ENCODE measurements around the gene MTG2.

Gene MTG2

GRCh38 chr20:62163986-62164762 lies 18.7 kb upstream of the MTG2 start:
- FAIRE-seq, result no peak

GRCh38 chr20:62164879-62165761 lies 17.7 kb upstream of the MTG2 start:
- FAIRE-seq, result no peak

GRCh38 chr20:62165762-62166399 lies 16.9 kb upstream of the MTG2 start:
- FAIRE-seq, result no peak

DNA sequence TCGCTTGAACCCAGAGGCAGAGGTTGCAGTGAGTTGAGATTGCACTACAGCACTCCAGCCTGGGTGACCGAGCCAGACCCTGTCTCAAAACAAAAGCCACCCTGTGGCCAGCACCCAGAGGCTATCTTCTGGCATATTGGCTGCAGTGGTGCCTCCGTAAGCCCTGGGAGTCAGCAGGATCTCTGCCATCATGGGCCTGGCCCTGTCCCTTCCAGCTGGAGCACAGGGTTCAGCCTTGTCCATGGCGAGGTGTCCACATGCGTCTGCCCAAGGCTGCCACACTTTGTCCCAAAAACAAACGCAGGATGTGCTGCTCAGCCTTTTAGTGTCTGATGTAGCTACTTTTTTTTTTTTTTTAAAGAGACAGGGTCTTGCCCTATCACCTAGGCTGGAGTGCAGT lies 15.4 kb upstream of the MTG2 start:
- FAIRE-seq, result no peak

- no peak for FAIRE-seq
Measured at GRCh38 chr20:62168061-62168460, 14.8 kb upstream of the MTG2 start.

DNA sequence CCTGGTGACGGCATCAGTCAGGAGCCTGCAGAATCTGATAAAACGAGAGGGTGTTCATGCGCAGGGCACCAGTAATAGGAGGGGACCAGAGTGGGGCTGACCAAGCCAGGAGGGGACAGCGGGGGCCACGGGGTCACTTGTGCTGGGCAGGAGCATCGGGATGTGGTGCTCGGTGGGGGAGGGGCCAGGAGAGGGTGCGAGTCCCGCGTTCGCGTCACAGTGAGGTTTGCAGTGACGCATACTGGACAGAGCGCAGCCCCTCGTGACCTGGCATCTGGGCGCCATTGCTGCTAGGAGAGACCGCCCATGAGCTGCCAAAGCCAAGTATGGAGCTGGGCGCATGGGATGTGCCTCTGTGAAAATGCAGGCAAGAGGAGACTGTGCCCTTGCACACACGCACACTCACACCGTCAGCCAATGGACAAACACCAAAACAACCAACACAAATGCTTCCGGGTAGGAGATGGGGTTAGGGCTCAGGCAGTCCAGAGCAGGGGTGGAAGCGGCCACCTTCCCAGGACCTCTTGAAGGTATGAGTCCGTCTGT lies 13.9 kb upstream of the MTG2 start:
- no peak for FAIRE-seq

GRCh38 chr20:62170536-62170935 lies 12.3 kb upstream of the MTG2 start:
- no peak for FAIRE-seq

GRCh38 chr20:62171245-62171644 lies 11.6 kb upstream of the MTG2 start:
- no peak for FAIRE-seq

DNA sequence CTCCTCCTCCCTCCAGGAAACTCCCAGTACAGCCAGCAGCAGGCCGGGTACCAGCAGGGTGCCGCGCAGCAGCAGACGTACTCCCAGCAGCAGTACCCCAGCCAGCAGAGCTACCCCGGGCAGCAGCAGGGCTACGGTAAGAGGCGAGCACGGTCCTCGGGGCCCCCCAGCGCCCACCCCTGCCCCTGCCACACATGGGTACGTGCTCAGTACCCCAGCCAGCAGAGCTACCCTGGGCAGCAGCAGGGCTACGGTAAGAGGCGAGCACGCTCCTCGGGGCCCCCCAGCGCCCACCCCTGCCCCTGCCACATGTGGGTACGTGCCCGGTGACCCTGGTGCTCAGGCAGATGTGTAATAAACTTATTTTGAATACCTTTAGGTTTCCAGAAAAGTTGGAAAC lies 10.2 kb upstream of the MTG2 start:
- no peak for FAIRE-seq

- no peak for FAIRE-seq
Measured at GRCh38 chr20:62174021-62174804, 8.6 kb upstream of the MTG2 start.

GRCh38 chr20:62174870-62175624 lies 7.8 kb upstream of the MTG2 start:
- no peak for FAIRE-seq

DNA sequence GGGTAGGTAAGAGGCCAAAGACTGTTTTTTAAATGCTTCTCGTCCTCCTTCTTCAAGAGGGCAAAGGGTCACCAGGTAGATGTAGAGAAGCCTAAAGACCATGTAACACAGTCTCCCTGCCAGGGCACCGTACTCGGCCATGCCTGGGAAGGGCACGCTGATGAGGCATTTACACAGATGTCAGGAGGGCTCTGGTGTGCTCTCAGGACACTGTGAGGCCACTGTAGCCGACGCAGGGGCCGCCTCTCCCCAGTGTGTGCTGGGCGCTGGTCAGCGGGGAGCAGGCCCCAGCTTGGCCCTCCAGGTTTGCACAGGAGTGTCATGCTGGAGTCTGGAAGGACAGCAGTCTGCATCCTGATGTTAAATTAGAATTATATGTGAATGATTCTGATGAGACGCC lies 7.1 kb upstream of the MTG2 start:
- no peak for FAIRE-seq

GRCh38 chr20:62176866-62177265 lies 6.0 kb upstream of the MTG2 start:
- no peak for FAIRE-seq

DNA sequence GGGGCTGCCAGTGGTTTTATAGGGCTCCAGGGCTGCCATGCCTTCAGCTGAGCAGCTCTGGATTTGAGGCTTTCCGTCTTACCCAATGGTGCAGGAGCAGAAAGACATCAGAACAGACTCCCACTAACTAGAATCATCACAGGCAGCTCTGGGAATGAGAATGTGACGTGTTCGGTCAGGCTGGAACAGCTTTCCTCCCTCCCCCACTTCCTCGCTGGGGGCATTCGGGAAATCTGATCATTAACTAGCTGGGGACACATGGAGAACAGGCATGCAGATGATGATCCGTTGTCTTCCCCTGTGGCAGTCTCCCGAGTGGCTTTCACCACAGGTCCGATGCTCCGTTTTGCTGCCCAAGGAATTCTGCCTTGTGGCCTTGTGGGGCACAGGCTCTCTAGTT lies 5.5 kb upstream of the MTG2 start:
- no peak for FAIRE-seq

DNA sequence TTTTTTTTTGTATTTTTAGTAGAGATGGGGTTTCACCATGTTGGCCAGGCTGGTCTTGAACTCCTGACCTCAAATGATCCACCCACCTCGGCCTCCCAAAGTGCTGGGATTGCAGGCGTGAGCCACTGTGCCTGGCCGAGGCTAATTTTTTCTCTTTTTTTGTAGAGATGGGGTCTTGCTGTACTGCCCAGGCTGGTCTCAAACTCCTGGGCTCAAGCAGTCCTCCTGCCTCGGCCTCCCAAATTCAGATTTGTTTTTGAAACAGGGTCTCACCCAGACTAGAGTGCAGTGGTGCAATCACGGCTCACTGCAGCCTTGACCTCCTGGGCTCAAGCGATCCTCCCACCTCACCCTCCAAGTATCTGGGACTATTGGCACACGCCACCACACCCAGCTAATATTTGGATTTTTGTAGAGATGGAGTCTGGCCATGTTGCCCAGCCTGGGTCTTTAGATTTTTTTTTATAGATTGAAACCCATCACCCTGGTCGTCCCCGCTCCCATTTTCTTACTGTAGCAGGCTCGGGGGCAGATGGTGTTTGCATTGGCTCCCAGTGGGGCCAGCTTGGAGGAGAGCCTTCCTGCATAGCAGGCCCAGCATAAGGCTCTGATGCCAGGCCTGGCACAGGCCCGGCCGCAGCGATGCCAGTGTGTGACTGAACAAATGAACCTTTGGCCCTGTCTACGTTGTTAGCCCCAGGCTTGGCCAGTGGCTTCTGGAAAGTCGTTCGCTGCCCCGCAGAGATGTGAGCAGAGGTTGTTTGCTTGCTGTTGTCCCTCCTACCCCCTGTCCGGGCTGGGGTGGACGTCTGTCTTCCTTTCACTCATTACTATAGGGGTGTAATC lies 4.3 kb upstream of the MTG2 start:
- no peak for FAIRE-seq

DNA sequence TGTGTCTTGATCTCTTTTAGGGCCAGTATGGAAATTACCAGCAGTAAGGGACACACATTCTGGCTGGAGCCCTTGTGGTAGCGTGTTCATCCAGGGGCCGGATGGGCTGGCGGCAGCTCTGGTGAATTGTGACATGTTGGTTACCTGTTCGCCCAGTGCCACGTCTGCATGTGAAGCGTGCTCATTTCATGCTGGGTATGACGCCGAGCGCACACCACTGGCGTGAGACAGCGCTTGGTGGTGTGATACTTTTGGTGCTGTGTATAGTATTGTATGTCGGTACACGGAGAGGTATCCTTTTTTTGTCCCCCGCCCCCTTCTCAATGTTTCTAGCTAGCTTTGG lies 3.7 kb upstream of the MTG2 start:
- FAIRE-seq, result no peak

DNA sequence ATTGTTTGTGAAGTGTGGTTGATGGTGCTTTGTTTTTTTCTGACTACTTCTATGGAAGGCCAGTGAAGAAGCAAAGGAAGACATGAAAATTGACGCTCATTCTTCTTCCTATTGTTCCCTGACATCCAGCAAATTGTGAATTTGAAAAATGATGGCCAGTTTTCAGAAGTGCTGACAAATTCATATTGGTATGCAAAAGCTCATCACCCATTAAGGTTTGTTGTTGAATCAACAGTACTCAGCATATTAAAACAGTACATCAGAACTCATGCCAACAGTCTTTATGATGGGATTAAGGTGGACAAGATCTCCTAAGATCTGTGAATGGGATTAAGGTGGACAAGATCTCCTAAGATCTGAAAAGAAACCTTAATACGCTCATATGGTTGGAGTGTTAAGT lies 1.0 kb upstream of the MTG2 start:
- no peak for FAIRE-seq

- FAIRE-seq, result no peak
Measured at GRCh38 chr20:62183426-62184142, 756 bp downstream of the MTG2 start.

GRCh38 chr20:62186096-62186426 lies 3.2 kb downstream of the MTG2 start:
- FAIRE-seq, result no peak

All from islet of Langerhans (tissue), 1 donor.